HG03460 (cell line): ENCODE data around the gene LINGO1.

Source experiments
- ATAC-seq: cut with Tn5 transposase; IDR thresholded peaks from one replicate; pipeline ENCODE4 v1.9.1; 2021; ENCODE audit not compliant: unreplicated experiment

The LINGO1 gene

GRCh38 chr15:77617476-77618230 is 15.1 kb downstream of the LINGO1 start:
- no peak for ATAC-seq

- ATAC-seq = no peak
Measured at GRCh38 chr15:77616072-77616471, 16.6 kb downstream of the LINGO1 start.

- no peak for ATAC-seq
Measured at GRCh38 chr15:77615472-77615871, 17.2 kb downstream of the LINGO1 start.

- ATAC-seq = no peak
Measured at GRCh38 chr15:77614251-77614806, 18.4 kb downstream of the LINGO1 start.

GRCh38 chr15:77613814-77614213 is 18.9 kb downstream of the LINGO1 start:
- ATAC-seq = no peak

- ATAC-seq = no peak
Measured at GRCh38 chr15:77612958-77613601, 19.6 kb downstream of the LINGO1 start.

- ATAC-seq = no peak
Measured at GRCh38 chr15:77611767-77612166, 20.9 kb downstream of the LINGO1 start.

GRCh38 chr15:77610731-77611130 is 22.0 kb downstream of the LINGO1 start:
- no peak for ATAC-seq

- ATAC-seq = no peak
Measured at GRCh38 chr15:77609558-77609957, 23.2 kb downstream of the LINGO1 start.

GRCh38 chr15:77608774-77609173 is 23.9 kb downstream of the LINGO1 start:
- no peak for ATAC-seq

GRCh38 chr15:77607894-77608261 is 24.8 kb downstream of the LINGO1 start:
- ATAC-seq = no peak

GRCh38 chr15:77607111-77607893 is 25.4 kb downstream of the LINGO1 start:
- no peak for ATAC-seq

- ATAC-seq = no peak
Measured at GRCh38 chr15:77606142-77607034, 26.3 kb downstream of the LINGO1 start.

- no peak for ATAC-seq
Measured at GRCh38 chr15:77605547-77605946, 27.2 kb downstream of the LINGO1 start.

GRCh38 chr15:77604973-77605372 is 27.7 kb downstream of the LINGO1 start:
- ATAC-seq = no peak

GRCh38 chr15:77603611-77604336 is 28.9 kb downstream of the LINGO1 start:
- ATAC-seq = no peak

GRCh38 chr15:77602800-77603199 is 29.9 kb downstream of the LINGO1 start:
- ATAC-seq = no peak

- no peak for ATAC-seq
Measured at GRCh38 chr15:77599899-77600298, 32.8 kb downstream of the LINGO1 start.

- ATAC-seq = no peak
Measured at GRCh38 chr15:77599357-77599756, 33.4 kb downstream of the LINGO1 start.

GRCh38 chr15:77598644-77599043 is 34.1 kb downstream of the LINGO1 start:
- no peak for ATAC-seq
